HL-60/S4 (cell line): Measurements from ENCODE around the gene CFAP65.

Source experiments
- in situ Hi-C: fragments of 300-500 bp; cut with MboI; formaldehyde crosslinking; loops from 2 replicates; pipeline ENCODE4 v1.14.3; 2022; ENCODE audit warnings: low sequenced_read_pairs

Gene CFAP65

GRCh38 chr2:219035942-219036341 lies 5.4 kb downstream of the CFAP65 start:
- in situ Hi-C loops: no loop called here

DNA sequence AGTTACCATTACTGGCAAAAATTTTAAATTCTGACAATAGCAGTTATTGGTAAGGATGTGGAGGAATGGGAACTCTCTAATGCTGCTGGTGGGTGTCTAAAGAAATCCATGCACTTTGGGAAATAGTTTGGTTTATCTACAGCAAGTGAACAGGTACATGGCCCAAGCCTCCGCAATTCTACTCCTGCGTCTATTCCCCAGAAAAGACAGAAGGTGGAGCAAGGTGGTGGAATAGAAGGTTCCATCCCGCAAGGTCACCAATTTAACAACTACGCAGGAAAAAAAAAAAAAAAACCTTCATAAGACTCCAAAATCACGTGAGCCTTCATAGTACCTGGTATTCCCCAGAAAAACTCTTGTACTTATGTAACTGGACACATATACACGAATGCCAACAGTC lies 6.5 kb downstream of the CFAP65 start:
- in situ Hi-C loops: no loop called here

- in situ Hi-C loops: no loop called here
These were observed 9.1 kb downstream of the CFAP65 start for GRCh38 chr2:219032051-219032745.

- in situ Hi-C loops: no loop called here
These were observed 10.1 kb downstream of the CFAP65 start for GRCh38 chr2:219031005-219031738.

DNA sequence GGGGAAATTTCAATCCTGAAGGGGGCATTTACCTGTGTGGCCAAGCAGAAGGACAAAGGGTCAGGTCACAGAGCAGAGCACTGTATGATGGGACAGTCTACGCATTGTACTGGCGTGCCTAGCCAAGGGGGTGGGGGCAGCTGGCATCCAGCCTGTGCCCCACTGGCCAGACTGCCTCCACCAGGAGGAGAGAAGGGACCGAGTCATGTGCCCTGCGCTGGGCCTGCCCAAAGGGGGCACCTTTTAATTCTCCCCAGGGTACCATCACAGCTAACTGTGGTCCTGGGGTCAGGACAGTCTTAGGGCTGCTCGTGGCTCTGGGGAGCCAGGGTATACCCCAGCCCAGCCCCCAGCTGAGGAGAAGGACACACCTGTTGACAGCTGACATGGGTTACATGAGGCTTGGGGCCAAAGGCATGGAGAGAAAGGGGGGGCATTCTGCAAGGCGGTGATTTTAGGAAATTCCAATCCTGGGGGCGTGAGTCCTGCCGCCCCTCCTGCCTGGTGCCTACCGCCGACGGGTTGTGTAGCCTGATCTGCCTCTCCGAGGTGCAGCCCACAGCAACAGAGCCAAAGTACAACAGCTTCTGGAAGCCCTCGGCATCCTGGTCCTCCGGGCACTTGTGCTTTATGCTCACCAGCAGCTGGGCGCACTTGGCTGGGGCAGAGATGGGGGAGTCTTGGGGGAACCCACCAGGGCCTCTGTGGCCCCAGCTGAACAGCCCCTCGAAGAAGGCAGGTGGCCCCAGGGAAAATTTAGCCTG lies 11.0 kb downstream of the CFAP65 start:
- in situ Hi-C loops: no loop called here

GRCh38 chr2:219029829-219030165 lies 11.5 kb downstream of the CFAP65 start:
- in situ Hi-C loops: no loop called here

DNA sequence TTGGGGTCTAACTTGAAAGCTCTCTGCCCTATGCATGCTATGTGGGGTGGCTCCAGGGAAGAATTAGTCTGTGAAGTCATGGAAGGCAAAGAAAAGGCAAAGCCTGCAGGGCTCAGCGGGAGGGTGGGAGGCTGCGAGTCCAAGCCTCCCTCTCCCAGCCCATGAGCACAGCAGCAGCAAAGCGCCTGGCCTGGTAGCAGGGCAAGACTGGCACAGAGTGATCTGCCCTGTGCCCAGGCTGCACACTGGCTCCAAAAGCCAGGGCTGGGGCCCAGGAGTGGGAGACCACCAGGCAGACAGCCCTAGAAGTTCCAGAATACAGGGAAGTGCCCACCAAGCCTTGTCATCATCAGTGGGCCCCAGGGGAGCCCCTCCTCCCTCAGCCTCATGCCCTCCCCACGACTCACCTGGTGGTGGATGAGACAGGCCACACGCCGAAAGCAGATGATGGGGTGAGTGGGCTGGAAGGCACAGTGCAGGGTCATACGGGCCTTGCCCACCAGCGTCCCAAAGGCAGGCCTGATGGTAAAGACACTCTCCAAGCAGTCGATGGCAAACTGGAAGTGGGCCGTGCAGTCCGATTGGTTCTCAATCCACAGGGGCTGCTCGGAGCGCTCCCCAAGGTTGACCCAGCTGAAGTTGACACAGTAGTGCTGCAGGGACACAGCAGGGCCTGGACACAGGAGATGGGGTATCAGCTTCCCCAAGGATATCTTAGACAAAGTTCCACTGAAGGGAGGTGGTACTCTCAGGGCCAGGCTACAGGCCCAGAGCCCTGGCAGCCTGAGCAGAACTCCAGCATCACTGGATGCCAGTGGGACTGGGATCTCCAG lies 12.1 kb downstream of the CFAP65 start:
- in situ Hi-C loops: no loop called here

- in situ Hi-C loops: no loop called here
These were observed 13.2 kb downstream of the CFAP65 start for GRCh38 chr2:219028141-219028540.

DNA sequence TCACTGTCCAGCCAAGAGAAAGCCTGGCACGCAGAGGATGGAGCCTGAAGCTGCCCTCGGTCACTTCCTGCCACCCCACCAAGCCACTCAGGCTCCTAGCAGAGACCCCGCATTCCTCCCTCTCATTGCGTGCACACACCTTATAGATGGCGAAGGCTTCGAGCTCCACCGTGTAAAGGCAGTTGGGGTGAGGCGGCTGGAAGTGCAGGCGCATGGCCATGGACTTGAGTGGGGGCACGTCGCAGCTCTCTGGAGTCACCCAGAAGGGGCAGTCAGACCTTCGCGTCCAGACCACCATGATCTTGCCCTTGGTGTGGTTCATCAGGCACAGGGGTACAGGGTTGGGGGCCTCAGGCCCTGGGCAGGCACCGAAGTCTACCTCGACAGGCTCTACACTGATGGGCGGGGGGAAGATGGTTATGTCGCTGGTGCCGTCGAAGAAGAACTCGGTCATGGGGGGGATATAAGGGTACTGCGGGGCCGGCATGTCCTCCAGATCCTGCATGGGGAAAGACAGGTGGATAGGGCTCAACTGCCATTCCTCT lies 13.7 kb downstream of the CFAP65 start:
- in situ Hi-C loops: no loop called here

DNA sequence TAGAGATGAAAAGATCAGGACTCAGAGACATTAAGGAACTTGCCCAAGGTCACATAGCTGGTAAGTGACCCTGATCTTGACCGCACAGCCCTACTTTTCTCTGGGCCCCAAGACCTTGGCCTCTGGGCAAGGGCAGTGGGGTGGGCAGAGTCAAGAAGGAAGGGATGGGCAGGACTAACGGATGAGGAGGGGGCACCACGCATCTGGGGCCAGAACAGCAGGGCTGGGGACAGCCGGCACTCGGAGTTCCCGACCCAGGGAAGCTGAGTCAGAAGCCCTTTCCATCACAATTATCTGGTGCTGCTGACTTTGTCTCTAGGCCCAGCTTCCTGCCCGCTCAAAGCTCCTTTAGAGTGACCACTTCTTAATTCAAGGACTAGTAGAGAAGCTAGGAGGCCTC lies 14.4 kb downstream of the CFAP65 start:
- in situ Hi-C loops: no loop called here

DNA sequence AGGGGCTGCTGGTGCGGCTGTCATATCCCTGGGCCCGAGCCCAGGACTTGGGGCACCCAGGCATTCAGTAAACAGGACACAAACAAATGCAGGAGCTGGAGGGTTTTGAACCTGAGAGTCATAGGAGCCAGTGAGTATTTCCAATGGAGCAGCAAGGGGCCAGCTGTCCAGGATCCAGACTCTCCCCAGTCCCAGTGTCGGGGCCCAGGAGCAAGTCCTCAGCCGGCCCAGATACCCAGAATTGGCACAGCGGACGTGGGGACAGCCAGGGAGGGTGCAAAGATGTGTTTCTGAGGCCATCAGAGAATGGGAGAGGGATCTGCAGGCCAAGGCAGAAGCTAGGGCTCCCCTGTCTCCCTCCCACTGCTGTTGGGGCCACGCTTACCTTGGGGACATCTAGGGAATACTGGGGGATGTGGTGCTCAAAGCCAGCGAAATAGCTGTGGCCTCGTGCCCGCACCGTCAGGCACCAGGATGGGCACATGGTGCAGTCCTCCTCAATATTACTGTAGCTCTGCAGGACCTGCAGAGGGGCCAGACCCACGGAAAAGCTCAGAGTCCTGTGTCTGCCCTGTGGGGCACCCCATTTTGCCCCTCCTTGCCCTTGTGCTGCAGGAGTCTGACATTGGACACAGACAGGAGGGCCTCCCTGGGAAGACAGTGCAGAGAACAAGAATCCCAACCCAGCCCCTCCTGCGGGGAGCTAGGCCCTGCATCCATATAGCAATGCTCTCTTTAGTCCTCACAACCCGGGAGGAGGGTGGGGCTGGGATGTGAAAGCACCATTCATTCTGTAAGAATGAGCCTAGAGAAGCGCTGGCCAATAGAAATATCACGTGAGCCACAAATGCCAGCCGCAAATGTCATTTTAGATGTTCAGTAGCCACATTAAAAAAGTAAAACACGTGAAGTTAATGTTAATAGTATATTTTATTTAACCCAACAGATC lies 15.4 kb downstream of the CFAP65 start:
- in situ Hi-C loops: no loop called here

- in situ Hi-C loops: no loop called here
These were observed 17.3 kb downstream of the CFAP65 start for GRCh38 chr2:219024059-219024458.

DNA sequence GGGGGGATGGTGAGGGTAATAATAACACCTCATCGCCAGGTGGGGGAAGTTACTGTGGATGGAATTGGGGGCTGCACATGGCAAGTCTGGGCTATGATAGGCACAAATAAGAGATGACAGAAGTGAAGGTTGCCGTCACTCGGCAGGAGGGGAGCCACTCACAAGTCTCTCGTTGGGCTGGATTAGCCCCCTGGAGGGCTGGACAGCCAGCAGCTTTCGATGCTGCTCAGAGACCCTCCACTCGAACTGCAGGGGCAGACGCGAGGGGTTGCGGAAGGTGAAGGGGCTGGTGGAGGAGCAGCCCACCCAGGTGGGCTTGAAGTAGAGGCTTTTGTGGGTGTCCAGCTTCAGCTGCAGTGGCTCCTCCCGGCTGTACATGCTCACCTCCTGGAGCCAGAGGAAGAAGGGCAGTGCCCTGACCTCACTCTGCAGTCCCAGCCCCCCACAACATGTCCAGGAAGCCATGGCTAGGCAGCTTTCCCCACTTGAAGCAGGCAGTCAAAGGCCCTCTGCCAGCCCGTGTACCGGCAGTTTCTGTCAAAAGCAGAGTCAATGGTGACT lies 18.2 kb downstream of the CFAP65 start:
- in situ Hi-C loops: no loop called here

GRCh38 chr2:219022616-219023015 lies 18.7 kb downstream of the CFAP65 start:
- in situ Hi-C loops: no loop called here

GRCh38 chr2:219022041-219022440 lies 19.3 kb downstream of the CFAP65 start:
- in situ Hi-C loops: no loop called here

- in situ Hi-C loops: no loop called here
These were observed 19.7 kb downstream of the CFAP65 start for GRCh38 chr2:219021591-219021990.

DNA sequence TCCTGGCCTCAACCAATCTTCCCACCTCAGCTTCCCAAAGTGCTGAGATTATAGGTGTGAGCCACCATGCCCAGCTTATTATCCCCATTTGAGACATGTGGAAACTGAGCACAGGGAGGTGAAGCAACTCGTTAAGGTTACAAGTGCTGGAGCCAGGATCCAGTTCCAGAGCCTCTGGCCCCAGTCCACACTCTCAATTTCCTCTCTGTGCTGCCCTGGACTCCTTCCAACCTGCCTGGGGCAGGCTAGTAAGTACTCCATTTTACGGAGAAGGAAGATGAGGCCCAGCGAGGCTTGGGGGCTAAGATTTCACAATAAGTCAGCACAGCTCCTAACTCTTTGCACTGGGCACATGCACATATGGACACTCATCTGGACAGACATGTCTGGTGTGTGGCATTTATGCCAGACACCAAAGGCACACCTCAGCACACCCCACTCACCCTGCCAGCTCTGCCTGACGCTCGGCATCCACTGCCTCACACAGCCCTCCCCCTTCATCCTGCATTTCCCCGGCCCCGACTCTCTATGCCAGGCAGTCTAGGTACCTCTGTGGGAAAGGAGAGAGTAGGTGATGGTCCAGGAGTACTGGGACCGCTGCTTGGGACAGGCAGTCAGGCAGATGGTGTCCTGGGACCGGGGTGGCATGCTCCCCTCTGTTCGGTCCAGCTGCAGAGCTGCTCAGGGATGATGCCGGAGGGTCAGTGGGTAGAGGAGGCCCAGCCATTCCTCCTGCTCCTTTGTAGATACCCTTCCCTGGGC lies 20.5 kb downstream of the CFAP65 start:
- in situ Hi-C loops: no loop called here

DNA sequence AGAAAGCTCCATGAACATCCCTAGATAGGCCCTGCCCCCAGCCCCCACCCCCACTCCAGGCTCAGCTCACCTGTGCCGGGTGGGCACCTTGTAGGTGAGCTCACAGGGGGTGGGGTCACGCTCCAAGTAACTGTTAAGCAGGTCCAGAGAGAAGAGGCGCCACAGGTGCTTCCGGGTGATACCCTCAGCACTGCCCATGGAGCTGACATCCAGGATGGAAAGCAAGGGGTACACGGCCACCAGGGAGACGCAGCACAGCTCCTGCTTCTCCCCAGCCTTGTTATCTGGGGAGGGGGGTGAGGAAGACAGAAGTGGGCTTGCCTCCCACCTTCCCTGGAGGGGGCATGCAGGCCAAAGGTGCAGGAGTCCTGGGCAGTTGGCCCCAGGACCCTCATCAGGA lies 21.9 kb downstream of the CFAP65 start:
- in situ Hi-C loops: no loop called here

DNA sequence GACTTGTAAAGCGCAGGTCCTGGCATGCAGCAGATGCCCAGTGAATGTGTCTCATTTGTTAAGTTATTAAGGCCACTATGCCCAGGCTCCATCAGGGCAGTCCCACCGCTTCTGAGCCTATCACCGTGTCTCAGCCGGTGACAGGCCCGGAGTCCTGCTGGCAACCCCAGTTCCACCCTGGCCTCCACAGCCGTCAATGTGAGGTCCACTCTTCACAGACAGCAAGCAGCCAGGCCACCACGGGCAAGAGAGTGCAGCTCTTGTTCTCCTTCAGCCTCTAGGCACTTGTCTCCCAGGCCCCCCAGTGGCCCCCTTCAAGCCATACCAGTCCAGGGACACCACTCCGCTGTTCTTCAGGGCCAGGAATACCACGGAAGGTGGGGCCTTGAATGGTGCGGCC lies 22.6 kb downstream of the CFAP65 start:
- in situ Hi-C loops: no loop called here
